AG04449 (cell line): ENCODE measurements around the gene DLGAP1.

Experiments
- CTCF ChIA-PET: fragments of 350-600 bp; formaldehyde crosslinking; extraction: SDS; loops from one replicate; lab custom pipeline; 2021; ENCODE audit warnings: antibody characterized with exemption; lab: Yijun Ruan, JAX
- POLR2A ChIA-PET: fragments of 400-600, 350-600 bp; formaldehyde crosslinking; extraction: SDS; loops from one replicate; lab custom pipeline; 2020; ENCODE audit warnings: antibody characterized with exemption, inconsistent platforms; lab: Yijun Ruan, JAX
- DNase-seq: peaks from one replicate; pipeline ENCODE4 v3.0.0-alpha.2; 2010; ENCODE audit warnings: low read depth, low spot score
- H3K4me3 ChIP-seq: 2 replicates; pipeline ENCODE4 v1.5.1; 2011; ENCODE audit warnings: low read depth, mild to moderate bottlenecking, control low read depth, low read length
- TF ChIP-seq, protein P1 (sequence below): IDR thresholded peaks from one replicate; pipeline ENCODE4 v1.5.1; 2011; ENCODE audit warnings: mild to moderate bottlenecking, moderate library complexity, low read length, control low read depth, inconsistent platforms; ENCODE audit not compliant: insufficient read depth; ENCODE audit errors: missing control alignments

The DLGAP1 gene

DNA sequence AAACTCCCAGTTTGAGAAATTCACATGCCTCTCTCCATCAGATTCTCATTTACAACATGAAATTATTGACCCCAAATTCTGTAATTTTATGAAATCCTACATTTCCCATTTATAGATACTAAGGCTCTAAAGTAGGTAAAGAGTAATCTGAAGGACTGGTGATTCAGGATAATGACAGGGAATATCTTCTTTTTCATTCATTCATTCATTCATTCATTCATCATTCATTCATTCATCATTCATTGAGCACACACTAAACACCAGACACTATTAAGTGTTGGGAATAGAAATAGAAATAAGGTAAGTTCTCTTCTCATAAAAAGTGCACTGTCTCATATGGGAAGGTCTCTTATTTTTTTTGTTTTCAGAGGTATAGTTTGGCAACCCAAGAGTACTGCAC lies 888.3 kb downstream of the DLGAP1 start:
- ChIA-PET CTCF (interaction anchor here (1.3 kb wide), 1 partner anchor 18 kb away, joined by 4 read pairs; no protein-coding TSS in a partner anchor), POLR2A (no interaction called here)
- no peak overlapping the region for H3K4me3 ChIP-seq
- TF ChIP-seq, protein P1, sequence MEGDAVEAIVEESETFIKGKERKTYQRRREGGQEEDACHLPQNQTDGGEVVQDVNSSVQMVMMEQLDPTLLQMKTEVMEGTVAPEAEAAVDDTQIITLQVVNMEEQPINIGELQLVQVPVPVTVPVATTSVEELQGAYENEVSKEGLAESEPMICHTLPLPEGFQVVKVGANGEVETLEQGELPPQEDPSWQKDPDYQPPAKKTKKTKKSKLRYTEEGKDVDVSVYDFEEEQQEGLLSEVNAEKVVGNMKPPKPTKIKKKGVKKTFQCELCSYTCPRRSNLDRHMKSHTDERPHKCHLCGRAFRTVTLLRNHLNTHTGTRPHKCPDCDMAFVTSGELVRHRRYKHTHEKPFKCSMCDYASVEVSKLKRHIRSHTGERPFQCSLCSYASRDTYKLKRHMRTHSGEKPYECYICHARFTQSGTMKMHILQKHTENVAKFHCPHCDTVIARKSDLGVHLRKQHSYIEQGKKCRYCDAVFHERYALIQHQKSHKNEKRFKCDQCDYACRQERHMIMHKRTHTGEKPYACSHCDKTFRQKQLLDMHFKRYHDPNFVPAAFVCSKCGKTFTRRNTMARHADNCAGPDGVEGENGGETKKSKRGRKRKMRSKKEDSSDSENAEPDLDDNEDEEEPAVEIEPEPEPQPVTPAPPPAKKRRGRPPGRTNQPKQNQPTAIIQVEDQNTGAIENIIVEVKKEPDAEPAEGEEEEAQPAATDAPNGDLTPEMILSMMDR: no peak
- DNase-seq: no peak

DNA sequence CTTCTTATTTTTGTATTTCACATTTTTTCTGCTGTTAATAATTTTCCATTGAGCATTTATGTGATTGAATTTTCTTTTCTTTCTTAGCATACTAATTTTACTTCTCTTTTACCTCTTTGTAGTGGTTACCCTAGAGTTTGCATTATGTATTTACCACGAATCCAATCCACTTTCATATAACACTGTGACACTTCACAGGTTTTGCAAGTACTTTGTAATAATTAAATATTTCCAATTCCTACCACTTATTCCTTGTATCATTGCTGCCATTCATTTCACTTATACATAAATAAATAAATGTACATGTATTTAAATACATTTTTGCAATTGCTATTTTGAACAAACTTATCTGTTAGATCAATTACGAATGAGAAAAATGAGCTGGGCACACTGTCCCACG lies 894.4 kb downstream of the DLGAP1 start:
- TF ChIP-seq, protein P1: no peak
- ChIA-PET POLR2A (no interaction called here), CTCF (no interaction called here)
- H3K4me3 ChIP-seq: no peak overlapping the region
- DNase-seq: no peak

DNA sequence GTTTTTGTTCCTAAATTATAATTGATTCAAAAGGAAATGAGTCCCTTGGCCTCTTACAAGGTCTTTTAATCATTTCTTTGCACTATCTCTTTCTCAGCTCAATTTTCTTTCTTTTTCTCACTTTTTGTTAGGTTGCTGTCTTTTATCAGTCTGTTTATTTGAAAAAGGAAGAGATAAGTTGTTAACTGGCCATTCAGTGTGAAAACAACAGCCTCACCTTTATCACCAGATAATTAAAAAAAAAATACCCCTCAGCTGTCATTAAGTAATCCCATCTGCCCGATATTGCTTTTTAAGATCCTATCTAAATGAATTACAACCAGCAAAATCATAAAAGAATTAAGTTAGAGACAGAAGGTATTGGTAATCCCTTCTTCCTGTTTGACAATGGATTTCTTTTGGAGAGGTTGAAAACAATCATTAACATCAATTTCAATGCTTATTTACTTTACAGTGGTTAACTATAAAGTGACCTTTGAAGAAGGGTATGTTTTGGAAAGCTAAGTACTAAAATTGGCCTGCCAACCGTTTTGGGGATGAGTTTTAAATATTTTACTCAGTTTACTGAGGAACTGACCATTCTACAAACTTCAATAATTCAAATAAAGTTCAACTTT lies 900.2 kb downstream of the DLGAP1 start:
- ChIA-PET CTCF (interaction anchor here (0.8 kb wide), 1 partner anchor 55 kb away, joined by 3 read pairs; no protein-coding TSS in a partner anchor), POLR2A (no interaction called here)
- TF ChIP-seq, protein P1: no peak
- no peak overlapping the region for H3K4me3 ChIP-seq
- DNase-seq: no peak

DNA sequence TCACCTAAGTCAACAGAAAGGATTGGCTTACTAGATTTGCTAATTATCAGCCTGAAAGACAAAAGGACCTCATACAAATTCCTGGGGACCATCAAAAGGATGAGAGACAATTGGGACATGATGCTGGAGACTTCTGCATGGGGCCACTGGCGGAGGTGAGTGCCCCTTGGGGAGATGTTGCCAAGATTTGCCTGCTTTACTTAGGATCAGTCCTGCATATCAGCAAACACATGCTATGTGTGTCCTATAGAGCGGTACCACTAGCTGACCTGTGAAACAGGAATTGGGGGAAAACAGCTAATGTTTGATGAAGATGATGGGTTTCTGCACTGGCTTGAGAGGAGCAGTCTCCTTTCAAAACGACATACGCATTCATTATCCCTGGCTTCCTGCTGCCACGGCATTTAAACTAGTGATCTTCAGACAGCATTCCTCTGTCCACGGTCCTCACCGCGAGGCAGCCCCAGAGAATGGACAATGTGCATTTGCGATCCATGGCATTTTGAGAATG lies 901.0 kb downstream of the DLGAP1 start:
- TF ChIP-seq, protein P1: no peak
- POLR2A ChIA-PET: no interaction called here
- no peak overlapping the region for H3K4me3 ChIP-seq
- no peak for DNase-seq
- CTCF ChIA-PET: interaction anchor here (0.5 to 1.0 kb wide), 2 partner anchors 18 to 31 kb away, joined by 4 read pairs; no protein-coding TSS in a partner anchor

DNA sequence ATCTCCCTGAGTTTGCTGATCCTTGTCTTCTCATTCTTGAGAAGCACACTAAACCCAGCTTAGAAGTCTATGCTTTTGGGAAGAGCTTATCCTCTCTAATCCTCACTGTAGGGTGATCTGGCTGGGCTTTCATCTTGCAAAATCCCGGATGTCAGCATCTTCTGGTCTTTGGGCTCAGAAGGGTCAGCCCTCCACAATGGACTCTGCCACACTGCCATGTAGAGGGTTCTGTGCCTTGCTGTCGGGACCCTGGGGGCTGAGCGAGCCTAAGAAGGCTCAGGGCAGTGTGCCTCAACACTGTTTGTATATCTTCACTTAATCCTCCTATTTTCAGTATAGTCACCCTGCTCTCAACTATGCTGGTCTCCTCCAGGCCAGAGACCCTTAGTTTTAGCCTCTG lies 902.8 kb downstream of the DLGAP1 start:
- no peak for DNase-seq
- CTCF ChIA-PET: no interaction called here
- TF ChIP-seq, protein P1: no peak
- H3K4me3 ChIP-seq: no peak overlapping the region
- POLR2A ChIA-PET: no interaction called here

DNA sequence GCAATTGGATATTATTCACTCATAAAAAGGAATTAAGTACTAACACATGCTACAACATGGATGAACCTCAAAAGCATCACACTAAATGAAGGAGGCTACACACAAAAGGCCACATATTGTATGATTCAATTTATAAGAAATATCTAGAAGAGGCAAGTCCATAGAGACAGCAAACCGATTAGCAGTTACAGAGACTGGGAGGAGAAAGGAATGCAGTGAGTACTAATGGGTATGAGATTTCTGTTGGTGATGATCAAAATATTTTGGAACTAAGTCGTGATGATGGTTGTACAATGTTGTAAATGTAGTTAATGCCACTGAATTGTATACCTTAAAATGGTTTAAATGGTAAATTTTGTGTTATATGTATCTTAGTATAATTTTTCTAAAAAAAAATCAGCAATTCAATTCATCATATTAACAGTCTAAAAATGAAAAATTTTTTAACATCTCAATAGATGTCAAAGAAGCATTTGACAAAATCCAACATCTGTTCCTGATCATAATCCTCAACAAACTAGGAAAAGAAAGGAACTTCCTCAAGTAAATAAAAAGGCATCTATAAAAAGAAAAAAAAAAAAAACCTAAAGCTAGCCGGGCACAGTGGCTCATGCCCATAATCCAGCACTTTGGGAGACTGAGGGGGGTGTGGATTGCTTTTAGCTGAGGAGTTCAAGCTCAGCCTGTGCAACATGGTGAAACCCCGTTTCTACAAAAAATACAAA lies 907.1 kb downstream of the DLGAP1 start:
- DNase-seq: no peak
- TF ChIP-seq, protein P1: no peak
- ChIA-PET POLR2A (no interaction called here), CTCF (no interaction called here)
- H3K4me3 ChIP-seq: no peak overlapping the region
